Measurements from ENCODE around the gene DUSP1. TPM values are rescaled to one million over a fixed set of nuclear protein-coding genes. Genes with fewer than 3 reads are reported as not detected.

The DUSP1 gene, protein sequence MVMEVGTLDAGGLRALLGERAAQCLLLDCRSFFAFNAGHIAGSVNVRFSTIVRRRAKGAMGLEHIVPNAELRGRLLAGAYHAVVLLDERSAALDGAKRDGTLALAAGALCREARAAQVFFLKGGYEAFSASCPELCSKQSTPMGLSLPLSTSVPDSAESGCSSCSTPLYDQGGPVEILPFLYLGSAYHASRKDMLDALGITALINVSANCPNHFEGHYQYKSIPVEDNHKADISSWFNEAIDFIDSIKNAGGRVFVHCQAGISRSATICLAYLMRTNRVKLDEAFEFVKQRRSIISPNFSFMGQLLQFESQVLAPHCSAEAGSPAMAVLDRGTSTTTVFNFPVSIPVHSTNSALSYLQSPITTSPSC
- 98.3 and 157 TPM in 2 replicates for total RNA-seq

DNA sequence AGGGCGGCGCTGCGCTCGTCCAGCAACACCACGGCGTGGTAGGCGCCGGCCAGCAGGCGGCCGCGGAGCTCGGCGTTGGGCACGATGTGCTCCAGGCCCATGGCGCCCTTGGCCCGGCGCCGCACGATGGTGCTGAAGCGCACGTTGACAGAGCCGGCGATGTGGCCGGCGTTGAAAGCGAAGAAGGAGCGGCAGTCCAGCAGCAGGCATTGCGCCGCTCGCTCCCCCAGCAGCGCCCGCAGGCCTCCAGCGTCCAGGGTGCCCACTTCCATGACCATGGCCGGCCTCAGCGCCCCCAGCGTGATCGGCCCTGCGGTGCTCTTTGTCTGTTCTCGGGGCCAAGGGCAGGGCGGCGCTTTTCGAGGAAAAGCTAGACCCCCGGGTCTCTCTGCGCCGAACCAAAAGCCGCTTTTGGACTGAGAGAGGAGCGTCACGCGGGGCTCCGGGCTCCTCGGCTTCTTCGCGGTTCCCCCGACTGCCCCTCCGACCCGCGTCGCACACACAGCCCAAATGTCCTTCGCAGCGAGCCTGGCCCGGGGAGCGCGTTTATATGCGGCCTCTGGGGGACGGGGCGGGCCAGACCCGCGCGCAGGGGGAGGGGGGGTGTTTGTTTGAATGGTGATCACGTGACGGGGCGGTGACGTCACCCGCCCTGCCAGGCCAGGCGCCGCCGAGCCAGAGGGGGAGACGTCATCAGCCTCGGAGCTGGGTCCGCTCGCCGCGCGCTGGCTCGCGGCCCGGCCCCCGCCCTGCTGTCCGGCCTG, at the start of gene DUSP1:
Gene DUSP1, minus strand, starts transcription at position 521 of the 764 bp plus-strand sequence. Its CDS starts 243 bp downstream, at position 278.

Other genes with a start within 250 kb of the DUSP1 start
- gene NEURL1B, start 129.9 kb downstream of the DUSP1 start, total RNA-seq: 6.2 and 20.2 TPM in 2 replicates
- gene ERGIC1, start 63.1 kb upstream of the DUSP1 start, total RNA-seq: 95.2 and 114 TPM in 2 replicates
- 31.1 and 37.6 TPM in 2 replicates for gene RPL26L1, start 188.2 kb upstream of the DUSP1 start, total RNA-seq
- gene ATP6V0E1, start 212.6 kb upstream of the DUSP1 start, total RNA-seq: 182 and 198 TPM in 2 replicates